ENCODE data around the gene ATG12. TPM values are rescaled to one million over a fixed set of nuclear protein-coding genes. Genes with fewer than 3 reads are reported as not detected.

ATG12 gene
- total and polyA plus RNA-seq, 2 of the 13 experiments (the other 11 are each of a cell fraction or from before 2014, with no cell fraction given): 46.4 to 58.1 TPM

DNA sequence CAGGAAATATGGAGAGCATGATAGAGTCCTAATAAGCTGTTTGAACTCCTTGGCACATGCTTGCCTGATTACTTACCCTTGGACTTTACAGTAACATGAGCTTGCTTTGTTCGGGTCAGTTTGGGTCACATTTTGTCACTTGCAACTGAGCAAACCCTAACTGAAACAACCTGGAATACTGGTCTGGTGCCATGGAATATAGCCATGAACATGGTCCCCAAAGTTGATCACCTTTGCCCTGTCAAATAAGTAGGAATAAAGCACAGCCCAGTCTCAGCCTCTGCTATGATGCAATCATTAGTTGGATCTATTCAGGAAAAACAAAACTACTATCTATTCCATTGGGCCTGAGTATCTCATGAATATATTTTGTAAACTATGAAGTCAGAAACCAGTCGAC is 43.1 kb downstream of the ATG12 start (continued):
- TF ChIP-seq, protein P1, sequence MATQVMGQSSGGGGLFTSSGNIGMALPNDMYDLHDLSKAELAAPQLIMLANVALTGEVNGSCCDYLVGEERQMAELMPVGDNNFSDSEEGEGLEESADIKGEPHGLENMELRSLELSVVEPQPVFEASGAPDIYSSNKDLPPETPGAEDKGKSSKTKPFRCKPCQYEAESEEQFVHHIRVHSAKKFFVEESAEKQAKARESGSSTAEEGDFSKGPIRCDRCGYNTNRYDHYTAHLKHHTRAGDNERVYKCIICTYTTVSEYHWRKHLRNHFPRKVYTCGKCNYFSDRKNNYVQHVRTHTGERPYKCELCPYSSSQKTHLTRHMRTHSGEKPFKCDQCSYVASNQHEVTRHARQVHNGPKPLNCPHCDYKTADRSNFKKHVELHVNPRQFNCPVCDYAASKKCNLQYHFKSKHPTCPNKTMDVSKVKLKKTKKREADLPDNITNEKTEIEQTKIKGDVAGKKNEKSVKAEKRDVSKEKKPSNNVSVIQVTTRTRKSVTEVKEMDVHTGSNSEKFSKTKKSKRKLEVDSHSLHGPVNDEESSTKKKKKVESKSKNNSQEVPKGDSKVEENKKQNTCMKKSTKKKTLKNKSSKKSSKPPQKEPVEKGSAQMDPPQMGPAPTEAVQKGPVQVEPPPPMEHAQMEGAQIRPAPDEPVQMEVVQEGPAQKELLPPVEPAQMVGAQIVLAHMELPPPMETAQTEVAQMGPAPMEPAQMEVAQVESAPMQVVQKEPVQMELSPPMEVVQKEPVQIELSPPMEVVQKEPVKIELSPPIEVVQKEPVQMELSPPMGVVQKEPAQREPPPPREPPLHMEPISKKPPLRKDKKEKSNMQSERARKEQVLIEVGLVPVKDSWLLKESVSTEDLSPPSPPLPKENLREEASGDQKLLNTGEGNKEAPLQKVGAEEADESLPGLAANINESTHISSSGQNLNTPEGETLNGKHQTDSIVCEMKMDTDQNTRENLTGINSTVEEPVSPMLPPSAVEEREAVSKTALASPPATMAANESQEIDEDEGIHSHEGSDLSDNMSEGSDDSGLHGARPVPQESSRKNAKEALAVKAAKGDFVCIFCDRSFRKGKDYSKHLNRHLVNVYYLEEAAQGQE (IDR thresholded peaks at IDR 0.05; ENCODE audit: borderline replicate concordance in 1 of 2, low read depth in 1 of 2, low read length in 2 of 2): no peak
- TF ChIP-seq NFATC3 (CRISPR knock-in tag; IDR thresholded peaks at IDR 0.05) (no peak), RCOR2 (CRISPR knock-in tag; IDR thresholded peaks at IDR 0.05) (no peak), HNF4A (CRISPR knock-in tag; IDR thresholded peaks at IDR 0.05) (peak; percentile 41; the same call in 1 of the 2 replicates), TBP (CRISPR knock-in tag; IDR thresholded peaks at IDR 0.05) (no peak), ZBTB21 (CRISPR knock-in tag; IDR thresholded peaks at IDR 0.05) (no peak), CEBPG (CRISPR knock-in tag; IDR thresholded peaks at IDR 0.05) (peak; percentile 71), ZNF431 (CRISPR knock-in tag; IDR thresholded peaks at IDR 0.05; ENCODE audit: borderline replicate concordance, low read depth) (no peak), ZNF768 (CRISPR knock-in tag; IDR thresholded peaks at IDR 0.05) (no peak), ZFP82 (CRISPR knock-in tag; IDR thresholded peaks at IDR 0.05; ENCODE audit: borderline replicate concordance) (no peak)
- TF ChIP-seq, protein P2, sequence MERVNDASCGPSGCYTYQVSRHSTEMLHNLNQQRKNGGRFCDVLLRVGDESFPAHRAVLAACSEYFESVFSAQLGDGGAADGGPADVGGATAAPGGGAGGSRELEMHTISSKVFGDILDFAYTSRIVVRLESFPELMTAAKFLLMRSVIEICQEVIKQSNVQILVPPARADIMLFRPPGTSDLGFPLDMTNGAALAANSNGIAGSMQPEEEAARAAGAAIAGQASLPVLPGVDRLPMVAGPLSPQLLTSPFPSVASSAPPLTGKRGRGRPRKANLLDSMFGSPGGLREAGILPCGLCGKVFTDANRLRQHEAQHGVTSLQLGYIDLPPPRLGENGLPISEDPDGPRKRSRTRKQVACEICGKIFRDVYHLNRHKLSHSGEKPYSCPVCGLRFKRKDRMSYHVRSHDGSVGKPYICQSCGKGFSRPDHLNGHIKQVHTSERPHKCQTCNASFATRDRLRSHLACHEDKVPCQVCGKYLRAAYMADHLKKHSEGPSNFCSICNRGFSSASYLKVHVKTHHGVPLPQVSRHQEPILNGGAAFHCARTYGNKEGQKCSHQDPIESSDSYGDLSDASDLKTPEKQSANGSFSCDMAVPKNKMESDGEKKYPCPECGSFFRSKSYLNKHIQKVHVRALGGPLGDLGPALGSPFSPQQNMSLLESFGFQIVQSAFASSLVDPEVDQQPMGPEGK (CRISPR knock-in tag; IDR thresholded peaks at IDR 0.05): no peak

All from HepG2 (cell line).